NCI-H2196 treated with DMSO at 0.1 percent for 48 hours (cell line): ENCODE data around the gene CDH8.
"Not testable (repeated sequence)": the region's sequence is repeated elsewhere in the genome, so short reads cannot be mapped to it uniquely, and the experiment has no call there.

Experiments used
- DNase-seq: peaks from one replicate; lab custom pipeline; 2025; ENCODE audit not compliant: unreplicated experiment; lab: John Stamatoyannopoulos, UW

CDH8 gene

GRCh38 chr16:61936522-61936921 is 99.7 kb downstream of the CDH8 start:
- DNase-seq = no peak

GRCh38 chr16:61934601-61935000 is 101.6 kb downstream of the CDH8 start:
- DNase-seq = no peak

- no peak for DNase-seq
These were observed 106.5 kb downstream of the CDH8 start for GRCh38 chr16:61929776-61930175.

- no peak for DNase-seq
These were observed 109.5 kb downstream of the CDH8 start for GRCh38 chr16:61926766-61927165.

GRCh38 chr16:61923629-61924028 is 112.6 kb downstream of the CDH8 start:
- no peak for DNase-seq

- no peak for DNase-seq
These were observed 114.9 kb downstream of the CDH8 start for GRCh38 chr16:61921373-61921772.

- DNase-seq = not testable (repeated sequence)
These were observed 118.1 kb downstream of the CDH8 start for GRCh38 chr16:61917865-61918826.

GRCh38 chr16:61915569-61915968 is 120.7 kb downstream of the CDH8 start:
- DNase-seq = no peak

GRCh38 chr16:61909074-61909473 is 127.2 kb downstream of the CDH8 start:
- DNase-seq = no peak

- no peak for DNase-seq
These were observed 127.8 kb downstream of the CDH8 start for GRCh38 chr16:61908426-61908825.

GRCh38 chr16:61901689-61902088 is 134.5 kb downstream of the CDH8 start:
- no peak for DNase-seq

GRCh38 chr16:61900482-61900881 is 135.8 kb downstream of the CDH8 start:
- no peak for DNase-seq

GRCh38 chr16:61897657-61898056 is 138.6 kb downstream of the CDH8 start:
- no peak for DNase-seq

- no peak for DNase-seq
These were observed 143.7 kb downstream of the CDH8 start for GRCh38 chr16:61892531-61892930.

- no peak for DNase-seq
These were observed 144.8 kb downstream of the CDH8 start for GRCh38 chr16:61891460-61891859.

- no peak for DNase-seq
These were observed 145.9 kb downstream of the CDH8 start for GRCh38 chr16:61890386-61890785.

GRCh38 chr16:61887903-61888302 is 148.3 kb downstream of the CDH8 start:
- no peak for DNase-seq

GRCh38 chr16:61885343-61885742 is 150.9 kb downstream of the CDH8 start:
- no peak for DNase-seq

GRCh38 chr16:61879306-61879705 is 156.9 kb downstream of the CDH8 start:
- no peak for DNase-seq

- no peak for DNase-seq
These were observed 158.8 kb downstream of the CDH8 start for GRCh38 chr16:61877436-61877835.

GRCh38 chr16:61872778-61873119 is 163.5 kb downstream of the CDH8 start:
- DNase-seq = no peak

- DNase-seq = no peak
These were observed 164.1 kb downstream of the CDH8 start for GRCh38 chr16:61871837-61872777.
